Right lung (tissue), 5 donors: ENCODE results near the gene AP3D1. TPM values are rescaled to one million over a fixed set of nuclear protein-coding genes. Genes with fewer than 3 reads are reported as not detected.
A peak's percentile ranks its signal among the peaks of the same experiment; 100 is the strongest.

Source experiments
- DNase-seq, 2 donors: peaks; one replicate each; pipeline ENCODE4 v3.0.0-alpha.2; 2013
- polyA plus RNA-seq, 5 donors: library from polyadenylated mRNA; unstranded; fragments of 120-200 nt; gene quantifications; one replicate each; pipeline versions ENCODE4 v1.2.1 to v1.2.3, GENCODE V29; 2013; ENCODE audit warnings: inconsistent platforms in 1 of 5, low replicate concordance in 1 of 5; ENCODE audit not compliant: insufficient read length in 5 of 5, insufficient read depth in 1 of 5

The AP3D1 gene
- polyA plus RNA-seq, 5 donors = 56.7 to 90.8 (median 67.7) TPM

DNA sequence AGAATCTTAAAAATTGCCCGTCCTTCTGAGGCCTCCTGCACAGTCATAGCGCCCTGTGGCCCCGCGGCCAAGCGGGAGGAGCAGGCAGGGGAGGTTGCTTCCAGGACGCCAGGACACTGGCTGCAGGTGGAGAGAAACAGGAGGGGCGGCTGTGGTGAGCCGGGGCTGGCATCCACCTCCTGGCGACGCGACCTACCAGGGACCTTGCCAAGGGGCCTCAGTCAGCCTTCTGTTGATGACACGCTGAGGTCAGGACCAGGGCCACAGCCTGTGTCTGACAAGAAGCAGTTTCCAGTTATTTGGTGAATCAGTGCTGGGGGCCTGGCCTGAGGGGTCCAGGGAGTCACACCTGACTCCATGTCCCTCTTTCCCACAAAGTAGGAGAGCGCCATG lies 87.0 kb downstream of the AP3D1 start:
- DNase-seq = no peak

DNA sequence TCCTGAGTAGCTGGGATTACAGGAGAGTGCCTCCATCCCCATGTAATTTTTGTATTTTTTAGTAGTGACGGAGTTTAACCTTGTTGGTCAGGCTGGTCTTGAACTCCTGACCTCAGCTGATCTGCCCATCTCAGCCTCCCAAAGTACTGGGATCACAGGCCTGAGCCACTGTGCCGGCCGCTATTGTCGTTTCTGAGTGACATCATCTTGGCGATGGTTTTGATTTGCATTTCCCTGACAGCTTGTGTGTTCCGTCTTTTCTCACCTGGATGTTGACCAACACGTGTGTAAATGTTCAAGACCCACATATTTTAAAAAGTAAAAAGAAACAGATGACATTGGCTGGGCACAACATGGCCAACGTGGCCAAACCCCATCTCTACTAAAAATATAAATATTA lies 87.5 kb downstream of the AP3D1 start:
- no peak for DNase-seq

DNA sequence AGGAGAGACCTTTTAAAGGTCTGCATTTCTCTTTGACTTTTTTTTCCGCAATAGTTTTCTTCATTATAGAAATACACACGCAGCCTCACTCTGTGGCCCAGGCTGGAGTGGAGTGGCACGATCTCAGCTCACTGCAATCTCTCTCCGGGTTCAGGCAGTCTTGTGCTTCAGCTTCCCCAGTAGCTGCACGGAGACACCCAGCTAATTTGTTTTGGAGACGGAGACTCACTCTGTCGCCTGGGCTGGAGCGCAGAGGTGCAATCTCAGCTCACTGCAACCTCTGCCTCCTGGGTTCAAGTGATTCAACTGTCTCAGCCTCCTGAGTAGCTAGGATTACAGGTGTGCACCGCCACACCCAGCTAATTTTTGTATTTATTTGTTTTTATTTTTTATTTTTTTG lies 88.6 kb downstream of the AP3D1 start:
- DNase-seq = no peak

DNA sequence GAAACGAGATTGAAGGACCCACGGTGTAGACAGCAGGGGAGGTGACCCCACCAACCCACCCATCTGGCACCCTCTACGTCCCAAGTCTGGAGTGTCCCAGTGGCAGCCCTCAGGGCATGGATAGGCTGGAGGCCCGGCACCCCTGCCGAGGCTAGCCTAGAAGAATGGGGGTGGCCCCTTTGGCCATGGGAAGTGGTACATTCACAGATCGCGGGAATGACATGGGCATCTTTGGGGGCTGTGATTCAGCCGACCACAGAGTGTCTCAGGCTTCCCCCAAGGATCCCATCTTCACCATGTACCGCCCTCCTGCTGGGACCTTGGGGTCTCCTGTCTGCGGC lies 89.0 kb downstream of the AP3D1 start:
- no peak for DNase-seq

DNA sequence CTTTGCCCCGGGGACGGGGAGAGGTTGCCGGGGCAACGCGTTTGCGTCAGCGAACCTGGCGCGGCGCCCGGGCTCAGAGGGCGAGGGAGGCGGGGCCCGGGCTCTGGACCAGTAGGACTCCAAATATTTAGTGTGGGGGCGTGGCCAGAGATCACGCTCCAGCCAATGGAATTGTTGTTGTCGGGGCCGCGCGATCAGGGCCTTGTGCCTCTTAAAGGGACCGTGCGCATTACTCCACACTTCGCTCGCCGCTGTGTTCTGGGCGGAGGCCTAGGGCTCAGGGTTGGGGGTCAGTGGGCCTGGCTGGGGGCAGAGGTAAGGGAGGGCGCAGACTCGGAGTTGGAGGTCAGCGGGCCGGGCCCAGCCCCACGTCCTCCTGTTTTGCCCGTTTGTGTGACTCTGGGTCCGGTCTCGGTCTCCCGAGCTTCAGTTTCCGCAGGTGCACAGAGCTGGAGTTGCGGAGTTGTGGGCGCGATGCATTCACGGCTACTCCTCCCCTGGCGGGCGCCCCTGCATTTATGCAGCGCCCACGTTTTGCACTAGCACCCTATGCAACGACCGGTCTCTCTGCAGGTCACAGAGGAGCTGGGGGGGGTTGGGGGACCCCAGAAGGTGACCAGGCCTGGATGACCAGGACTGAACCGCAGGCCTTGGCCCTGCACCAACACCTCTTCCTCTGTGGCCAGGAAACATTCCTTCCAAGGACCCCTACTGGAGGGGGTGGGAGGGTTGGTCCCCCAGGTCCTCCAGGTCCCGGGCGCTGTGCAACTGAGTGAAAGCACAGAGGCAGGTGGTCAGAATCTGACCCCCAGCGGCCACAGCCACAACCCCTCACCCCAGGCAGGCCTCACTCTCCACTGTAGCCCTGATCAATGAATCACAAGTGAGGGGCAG lies 89.6 kb downstream of the AP3D1 start:
- DNase-seq = peak; percentile 99

DNA sequence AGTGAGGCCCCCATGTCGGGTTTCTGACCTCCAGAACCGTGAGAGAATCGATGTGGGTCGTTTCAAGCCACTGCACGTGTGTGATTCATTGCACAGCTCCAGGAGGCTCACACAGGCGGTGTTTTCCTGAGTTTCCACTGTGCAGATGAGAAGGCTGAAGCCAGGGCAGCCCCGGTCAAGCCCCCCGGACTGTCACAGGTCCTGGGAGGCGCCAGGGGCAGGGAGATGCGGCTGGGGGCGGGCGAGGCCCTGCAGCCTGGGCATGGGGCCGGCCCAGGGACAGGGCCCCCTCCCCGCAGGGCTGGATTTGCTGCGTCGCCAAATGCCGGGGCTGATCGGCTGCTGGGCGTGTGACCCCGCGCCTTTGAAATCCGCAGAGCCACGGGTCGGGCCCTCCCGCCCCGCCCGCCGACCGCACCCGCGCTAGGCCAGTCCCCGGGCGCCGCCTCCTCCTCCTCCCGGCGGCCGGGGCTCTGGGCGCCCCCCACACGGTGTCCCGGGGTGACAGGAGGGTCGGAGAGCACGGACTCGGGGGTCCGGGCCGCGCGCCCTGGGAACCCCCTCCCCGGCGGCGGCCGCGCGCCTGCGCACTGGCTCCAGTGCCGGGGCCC lies 90.4 kb downstream of the AP3D1 start:
- peak in 1 of 2 donors; percentile 77 for DNase-seq

DNA sequence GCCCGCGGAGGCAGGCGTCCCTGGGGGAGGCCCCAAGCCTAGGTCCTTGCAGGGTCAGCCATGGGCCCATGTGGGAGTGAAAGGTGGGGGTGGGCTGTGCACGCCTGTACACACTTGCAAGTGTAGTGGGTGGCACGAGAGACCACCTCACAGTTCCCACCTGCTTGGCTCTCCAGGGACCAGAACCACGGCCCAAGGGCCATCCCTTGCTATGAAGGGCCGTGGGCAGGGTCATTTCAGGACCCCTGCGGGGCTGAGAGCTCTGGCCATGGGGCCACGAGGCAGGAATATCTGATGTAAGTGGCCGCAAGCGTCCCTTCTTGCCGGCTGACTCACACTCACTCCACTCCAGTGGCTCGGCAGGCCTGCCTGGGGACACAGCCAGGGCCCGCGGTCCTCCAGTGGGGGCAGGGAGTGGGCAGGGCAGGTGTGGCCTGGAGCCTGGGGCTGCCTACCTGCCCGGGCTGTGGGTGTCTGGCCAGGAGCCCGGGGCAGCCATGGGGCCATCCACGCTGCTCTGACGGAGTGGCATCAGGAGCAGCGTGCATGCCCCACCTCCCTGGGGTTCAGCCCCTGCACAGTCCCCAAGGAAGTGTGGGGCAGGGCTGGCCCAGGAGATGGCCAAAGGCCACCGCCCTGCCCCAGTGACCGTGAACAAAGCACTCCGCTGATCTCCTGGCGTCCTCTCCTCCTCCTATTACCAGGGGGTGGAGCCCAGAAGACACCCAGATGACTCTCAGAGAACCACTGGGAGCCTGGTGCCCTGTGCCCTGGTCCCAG lies 91.8 kb downstream of the AP3D1 start:
- DNase-seq = no peak

DNA sequence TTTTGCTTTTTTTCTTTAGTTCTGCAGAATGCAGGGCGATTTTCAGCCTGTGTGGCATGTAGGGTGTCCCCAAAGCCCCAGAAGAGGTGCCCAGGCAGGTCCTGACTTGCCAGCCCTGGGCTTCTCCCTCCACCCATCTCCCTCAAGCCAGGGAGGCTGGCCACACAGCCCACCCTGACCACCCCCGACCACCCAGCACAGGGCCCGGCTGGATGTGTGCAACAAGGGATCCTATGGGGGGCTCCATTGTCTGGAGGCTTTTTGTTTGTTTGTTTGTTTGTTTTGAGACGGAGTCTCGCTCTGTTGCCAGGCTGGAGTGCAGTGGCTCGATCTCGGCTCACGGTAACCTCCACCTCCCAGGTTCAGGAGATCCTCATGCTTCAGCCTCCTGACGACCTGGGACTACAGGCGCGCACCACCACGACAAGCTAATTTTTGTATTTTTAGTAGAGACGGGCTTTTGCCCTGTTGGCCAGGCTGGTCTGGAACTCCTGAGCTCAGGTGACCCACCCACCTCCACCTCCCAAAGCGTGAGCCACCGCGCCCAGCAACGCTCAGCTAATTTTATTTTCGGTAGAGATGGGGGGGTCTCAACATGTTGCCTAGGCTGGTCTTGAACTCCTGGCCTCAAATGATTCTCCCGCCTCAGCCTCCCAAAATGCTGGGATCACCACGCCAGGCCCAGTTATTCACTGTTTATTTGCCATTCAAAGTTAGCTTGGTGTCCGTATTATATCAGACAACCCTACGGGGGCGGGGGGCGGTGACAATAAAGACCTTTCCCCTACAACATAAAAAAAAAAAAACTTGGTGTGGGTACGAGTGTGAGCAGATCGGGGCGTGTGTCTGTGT lies 92.6 kb downstream of the AP3D1 start:
- DNase-seq = no peak

DNA sequence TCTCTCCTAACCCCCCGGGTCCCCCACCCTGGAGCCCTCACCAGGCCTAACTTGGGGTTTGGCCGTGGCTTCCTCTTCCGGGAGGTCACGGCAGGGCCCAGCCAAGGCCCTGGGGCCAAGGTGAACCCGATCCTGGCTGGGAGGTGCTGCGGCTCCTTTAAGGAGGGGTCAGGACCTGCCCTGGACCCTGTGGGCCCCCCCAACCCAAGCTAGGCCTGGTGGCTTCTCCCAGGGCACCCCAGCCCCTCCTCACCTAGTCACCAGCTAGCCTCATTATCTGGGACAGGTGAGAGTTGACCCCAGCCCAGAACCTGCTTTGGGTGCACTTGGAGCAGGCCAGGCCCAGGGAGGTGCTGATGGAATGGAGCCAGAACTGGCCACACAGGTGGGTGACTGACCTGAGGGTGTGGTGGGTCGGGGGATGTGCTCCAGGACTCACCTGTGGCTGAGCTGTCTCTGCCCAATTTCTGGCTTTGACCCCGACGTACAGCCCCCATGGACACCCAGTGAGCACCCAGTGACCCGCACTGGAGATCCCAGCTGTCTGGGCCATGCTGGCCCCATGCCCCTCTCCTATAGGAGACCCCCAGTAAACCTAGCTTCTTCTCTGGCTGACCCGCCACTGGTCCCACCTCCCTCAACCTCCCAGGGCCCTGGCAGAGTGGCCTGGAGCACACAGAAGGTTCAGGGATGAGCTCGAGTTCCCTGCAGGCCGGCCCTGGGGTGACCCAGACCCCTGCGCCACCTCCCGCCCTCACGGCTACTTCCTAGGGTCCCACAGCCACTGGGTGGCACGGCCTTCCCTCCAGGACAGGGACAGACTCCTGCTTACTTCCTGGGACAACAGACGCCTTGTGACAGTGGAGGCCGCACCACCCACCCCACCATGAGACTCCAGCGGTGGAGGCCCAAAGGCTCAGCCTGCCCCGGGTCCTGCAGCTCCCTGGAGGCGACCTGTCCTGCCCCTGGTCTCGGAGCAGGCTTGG lies 93.6 kb downstream of the AP3D1 start:
- no peak for DNase-seq

DNA sequence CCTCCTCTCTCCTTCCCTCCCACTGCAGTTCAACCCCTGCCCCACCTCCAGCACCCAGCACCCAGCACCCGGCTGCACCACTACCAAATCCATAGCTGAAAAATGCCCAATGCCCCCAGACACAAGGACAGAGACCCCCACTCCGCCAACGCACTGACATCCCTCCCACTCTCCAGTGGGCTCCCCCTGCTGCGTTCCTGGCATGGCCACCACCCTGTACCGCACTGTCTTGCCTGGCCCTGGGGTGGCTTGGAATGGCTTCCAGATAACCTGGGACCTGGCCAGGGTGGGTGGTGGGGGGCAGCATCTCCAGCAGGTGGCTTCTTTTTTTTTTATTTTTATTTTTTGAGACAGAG lies 94.6 kb downstream of the AP3D1 start:
- no peak for DNase-seq

DNA sequence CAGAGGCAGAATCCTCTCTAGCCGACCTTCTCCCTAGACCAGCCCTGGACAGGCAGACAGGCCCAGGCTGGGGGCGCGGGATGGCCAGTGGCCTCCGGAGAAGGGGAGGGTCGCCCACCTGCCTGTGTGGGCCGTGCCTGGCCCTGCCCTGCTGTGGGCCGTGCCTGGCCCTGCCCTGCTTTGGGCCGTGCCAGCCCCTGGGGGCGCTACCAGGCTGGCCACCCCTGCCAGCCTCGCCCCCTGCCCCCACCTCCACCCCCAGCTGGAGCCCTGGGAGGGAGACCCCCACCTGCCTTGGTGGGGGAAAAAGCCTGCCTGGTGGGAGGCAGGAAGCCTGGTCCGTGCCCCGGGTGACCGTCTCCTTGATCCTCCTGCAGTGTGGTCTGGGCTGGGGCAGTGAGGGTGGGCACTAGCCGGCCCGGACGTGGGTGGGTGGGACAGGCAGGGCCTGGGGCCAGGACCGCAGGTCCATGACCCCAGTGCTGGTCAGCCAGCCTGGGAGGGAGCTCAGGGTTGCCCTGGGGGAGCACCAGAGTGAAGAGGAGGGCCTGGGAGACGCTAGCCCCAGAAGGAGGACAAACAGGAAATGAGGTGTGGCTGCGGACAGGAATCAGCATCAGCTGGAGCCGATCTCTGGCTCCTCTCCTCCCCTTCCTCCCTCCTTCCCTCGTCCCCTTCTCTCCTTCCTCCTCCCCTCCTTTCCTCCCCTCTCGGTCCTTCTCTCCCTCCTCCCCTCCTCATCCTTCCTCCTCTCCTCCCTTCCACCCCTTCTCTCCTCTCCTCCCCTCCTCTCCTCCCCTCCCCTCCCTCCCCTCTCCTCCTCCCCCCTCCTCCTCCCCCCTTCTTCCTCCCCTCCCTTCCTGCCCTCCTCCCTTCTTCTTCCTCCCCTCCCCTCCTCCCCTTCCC lies 95.2 kb downstream of the AP3D1 start:
- peak; percentile 80 to 86 for DNase-seq

DNA sequence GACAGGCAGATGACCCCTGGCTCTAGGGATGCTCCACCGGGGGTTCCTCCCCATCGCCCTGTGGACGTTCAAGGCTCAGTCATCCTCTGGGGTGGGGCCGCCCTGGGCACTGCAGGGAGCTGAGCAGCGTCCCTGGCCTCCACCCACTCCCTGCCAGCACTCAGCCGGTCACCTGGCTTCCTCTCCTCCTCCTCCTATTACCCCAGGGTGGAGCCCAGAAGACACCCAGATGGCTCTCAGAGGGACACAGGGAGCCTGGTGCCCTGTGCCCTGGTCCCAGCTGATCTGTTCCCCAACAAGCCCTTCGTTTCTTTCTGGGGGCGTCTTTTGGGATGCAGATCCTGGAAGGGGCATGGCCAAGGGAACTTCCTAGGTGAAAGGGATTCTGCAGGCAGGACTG lies 96.6 kb downstream of the AP3D1 start:
- DNase-seq = no peak

DNA sequence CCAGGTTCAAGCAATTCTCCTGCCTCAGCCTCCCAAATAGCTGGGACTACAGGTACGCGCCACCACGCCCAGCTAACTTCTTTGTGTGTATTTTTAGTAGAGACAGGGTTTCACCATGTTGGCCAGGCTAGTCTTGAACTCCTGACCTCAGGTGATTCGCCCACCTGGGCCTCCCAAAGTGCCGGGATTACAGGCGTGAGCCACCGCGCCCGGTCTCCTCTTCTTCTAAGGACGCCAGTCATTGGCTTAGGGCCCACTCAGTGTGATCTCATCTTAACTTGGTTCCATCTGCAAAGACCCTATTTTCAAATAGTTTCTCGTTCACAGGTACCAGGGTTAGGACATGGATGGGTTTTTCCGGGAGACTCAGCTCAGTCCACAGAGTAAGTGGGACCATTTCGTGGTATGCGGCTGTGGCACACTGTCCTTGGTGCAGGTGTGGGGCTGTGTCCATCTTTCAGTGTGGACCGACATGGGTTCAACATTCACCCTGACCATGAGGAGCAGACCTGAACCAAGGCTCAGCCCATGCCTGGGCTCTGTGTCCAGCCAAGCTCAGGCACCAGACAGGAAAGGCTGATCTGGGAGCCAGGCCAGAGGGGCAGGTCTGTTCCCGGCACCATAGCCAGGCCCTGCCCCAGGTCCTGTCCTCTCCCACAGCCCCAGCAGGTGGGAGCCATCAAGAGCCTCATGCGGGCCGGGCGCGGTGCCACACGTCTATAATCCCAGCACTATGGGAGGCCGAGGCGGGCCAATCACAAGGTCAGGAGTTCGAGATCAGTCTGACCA lies 97.6 kb downstream of the AP3D1 start:
- DNase-seq = no peak

DNA sequence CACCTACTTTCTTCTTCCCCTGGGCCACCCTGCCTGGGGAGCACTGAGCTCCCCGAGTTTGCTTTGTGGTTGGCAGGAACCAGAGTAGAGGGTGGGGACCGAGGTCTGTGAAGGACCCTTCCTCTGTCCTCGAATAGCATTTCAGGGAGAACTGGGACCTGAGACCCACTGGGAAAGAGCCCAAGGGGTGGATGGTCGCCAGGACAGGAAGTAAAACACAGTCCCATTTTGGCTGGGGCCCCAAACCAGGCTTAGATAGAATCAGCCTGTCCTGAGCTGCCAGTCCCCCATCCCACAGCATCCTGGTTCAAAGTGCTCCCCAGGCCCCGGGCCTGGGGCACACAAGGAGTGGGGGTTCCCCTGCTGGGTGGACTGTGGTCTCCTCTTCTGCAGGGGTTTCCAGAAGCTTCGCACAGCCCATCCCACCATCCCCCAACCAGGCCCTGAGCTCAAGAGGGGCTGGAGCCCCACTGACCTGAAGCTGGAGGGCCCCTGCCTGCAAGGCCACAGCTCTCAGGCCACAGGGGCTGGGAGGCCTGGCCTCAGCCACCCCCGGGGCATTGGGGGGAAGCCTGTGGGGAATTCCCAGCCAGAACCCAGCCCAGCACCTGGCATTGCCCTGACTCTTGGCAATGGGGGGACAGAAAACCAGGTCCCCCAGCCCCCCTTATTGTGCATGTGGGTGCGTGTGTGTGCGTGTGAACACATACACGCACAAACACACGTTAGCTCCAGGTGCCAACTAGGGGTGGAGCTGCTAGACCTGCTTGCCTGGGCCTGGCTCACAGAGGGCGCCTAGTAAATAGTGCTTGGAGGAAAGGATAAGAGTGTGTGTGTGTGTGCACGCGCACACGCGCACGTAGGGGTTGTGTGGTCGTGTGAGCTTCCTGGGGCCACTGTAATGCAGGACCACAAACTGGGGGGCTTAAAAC lies 99.3 kb downstream of the AP3D1 start:
- DNase-seq = peak in 1 of 2 donors; percentile 78

DNA sequence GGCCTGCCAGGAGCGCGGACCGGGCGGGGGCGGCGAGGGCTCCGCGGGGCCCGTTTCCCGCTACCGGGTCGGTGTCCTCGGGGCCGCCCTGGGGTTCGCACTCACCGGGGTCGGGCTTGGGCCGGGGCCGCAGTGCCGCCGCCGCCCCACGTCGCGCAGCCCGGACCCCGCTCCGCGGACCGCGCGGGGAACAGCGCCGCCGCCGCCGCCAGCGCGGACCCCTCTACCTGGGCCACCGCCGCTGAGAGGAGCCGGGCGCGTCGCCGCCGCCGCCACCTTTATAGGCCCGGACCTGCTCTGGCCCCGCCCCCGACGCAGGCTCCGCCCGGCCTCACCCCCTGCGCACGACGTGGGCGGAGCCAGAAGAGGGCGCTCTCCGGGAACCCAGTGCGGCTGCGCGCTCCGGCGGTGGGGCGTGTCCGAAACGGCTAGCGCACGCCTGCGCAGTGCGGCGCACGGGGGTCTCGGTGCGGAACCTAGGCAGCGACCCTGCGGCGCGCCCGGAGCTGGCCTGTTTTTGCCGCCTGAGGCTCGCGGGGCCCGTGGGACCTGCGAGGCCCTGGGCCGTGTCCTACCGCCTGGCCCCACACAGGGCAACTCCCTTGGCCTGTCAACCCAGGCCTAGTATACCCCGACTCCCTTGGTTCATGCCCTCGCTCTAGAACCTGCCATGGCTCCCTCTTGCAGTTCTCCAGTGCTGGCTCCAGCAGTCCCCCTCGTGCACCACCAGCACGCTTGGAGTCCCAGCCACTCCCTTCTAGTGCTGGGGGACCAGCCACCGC lies 100.2 kb downstream of the AP3D1 start, which contains the start of gene MKNK2:
Gene MKNK2, minus strand, starts transcription at position 254 of the 782 bp plus-strand sequence. CDS start 393 bp downstream, outside the sequence.
- DNase-seq = peak; percentile 92 to 94
